Chondrocyte (in vitro differentiated cells): ENCODE data around the gene CCT5. TPM values are rescaled to one million over a fixed set of nuclear protein-coding genes. Genes with fewer than 3 reads are reported as not detected.
A peak's percentile ranks its signal among the peaks of the same experiment; 100 is the strongest.

Source experiments
- DNase-seq: peaks from one replicate; pipeline ENCODE4 v3.0.0; 2021; ENCODE audit warnings: mixed read lengths, low spot score
- H3K27ac Mint-ChIP-seq: one replicate; pipeline ENCODE4 v1.8.0; 2021; ENCODE audit warnings: mild to moderate bottlenecking, moderate library complexity, mixed read lengths; ENCODE audit not compliant: unreplicated experiment
- H3K27me3 Mint-ChIP-seq: 2 replicates; pipeline ENCODE4 v1.8.0; 2021; ENCODE audit warnings: low read depth, mixed read lengths
- H3K36me3 Mint-ChIP-seq: 2 replicates; pipeline ENCODE4 v1.8.0; 2021; ENCODE audit warnings: low read depth, mixed read lengths
- H3K4me1 Mint-ChIP-seq: 2 replicates; pipeline ENCODE4 v1.8.0; 2021; ENCODE audit warnings: low read depth, mild to moderate bottlenecking, mixed read lengths
- H3K4me3 Mint-ChIP-seq: one replicate; pipeline ENCODE4 v1.8.0; 2021; ENCODE audit warnings: mild to moderate bottlenecking, moderate library complexity, mixed read lengths; ENCODE audit not compliant: unreplicated experiment
- H3K9me3 Mint-ChIP-seq: 2 replicates; pipeline ENCODE4 v1.8.0; 2021; ENCODE audit warnings: low read depth, mixed read lengths
- total RNA-seq: library from RNA; stranded (reverse); gene quantifications from 3 replicates; pipeline ENCODE4 v1.2.1, GENCODE V29; 2021
- TF ChIP-seq, protein P1 (sequence below): fragments of 200-600 bp; sonication (generic); IDR thresholded peaks from 2 replicates; pipeline ENCODE4 v1.5.0; 2021; ENCODE audit warnings: antibody characterized with exemption, mild to moderate bottlenecking, moderate library complexity

CCT5 gene
- total RNA-seq, 1 donor from 2014 or later, result 161 TPM

DNA sequence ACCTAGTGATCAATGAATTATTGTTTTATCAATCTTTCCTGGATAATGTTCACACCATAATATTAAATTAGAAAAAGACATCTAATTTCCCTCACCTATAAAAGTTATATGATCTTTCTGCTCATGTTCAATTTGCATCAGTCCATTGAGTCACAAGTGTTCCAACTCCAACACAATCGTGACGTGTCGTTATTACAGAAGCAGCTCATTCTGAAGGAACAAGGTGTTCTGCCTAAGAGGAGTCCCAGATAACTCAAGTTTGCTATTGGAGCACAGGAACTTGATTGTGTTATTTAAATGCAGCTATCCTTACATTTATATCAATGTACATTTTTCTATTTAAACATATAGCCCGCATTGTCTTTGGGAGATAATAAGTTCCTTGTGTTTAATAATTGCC, 31.0 kb upstream of the CCT5 start:
- Mint-ChIP-seq H3K36me3 (no peaks in the 10 kb centered on the region), H3K4me3 (no peak overlapping the region), H3K27ac (no peak overlapping the region), H3K9me3 (no peaks in the 10 kb centered on the region), H3K4me1 (peaks cover 16% of the 10 kb centered on the region), H3K27me3 (no peaks in the 10 kb centered on the region)
- TF ChIP-seq, protein P1, sequence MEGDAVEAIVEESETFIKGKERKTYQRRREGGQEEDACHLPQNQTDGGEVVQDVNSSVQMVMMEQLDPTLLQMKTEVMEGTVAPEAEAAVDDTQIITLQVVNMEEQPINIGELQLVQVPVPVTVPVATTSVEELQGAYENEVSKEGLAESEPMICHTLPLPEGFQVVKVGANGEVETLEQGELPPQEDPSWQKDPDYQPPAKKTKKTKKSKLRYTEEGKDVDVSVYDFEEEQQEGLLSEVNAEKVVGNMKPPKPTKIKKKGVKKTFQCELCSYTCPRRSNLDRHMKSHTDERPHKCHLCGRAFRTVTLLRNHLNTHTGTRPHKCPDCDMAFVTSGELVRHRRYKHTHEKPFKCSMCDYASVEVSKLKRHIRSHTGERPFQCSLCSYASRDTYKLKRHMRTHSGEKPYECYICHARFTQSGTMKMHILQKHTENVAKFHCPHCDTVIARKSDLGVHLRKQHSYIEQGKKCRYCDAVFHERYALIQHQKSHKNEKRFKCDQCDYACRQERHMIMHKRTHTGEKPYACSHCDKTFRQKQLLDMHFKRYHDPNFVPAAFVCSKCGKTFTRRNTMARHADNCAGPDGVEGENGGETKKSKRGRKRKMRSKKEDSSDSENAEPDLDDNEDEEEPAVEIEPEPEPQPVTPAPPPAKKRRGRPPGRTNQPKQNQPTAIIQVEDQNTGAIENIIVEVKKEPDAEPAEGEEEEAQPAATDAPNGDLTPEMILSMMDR, result no peak
- no peak for DNase-seq

DNA sequence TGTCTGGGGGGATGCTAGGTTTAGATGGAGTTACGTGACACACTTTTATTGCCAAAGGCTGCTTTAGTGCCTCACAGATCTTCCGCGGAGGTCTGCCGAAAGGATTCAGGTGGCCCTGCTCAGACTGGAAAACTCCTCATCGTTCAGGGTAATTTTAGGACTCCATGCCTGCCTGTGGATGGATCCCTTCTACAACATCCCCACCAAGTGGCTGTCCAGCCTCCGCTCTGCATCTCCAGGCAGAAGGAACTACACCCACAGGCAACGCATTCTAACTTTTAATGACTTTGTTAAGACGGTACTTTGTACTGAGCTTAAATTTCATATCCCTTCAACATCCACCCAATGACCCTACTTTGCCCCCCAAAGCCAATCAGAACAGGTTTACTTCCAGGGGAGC, 29.8 kb upstream of the CCT5 start:
- Mint-ChIP-seq H3K27ac (no peak overlapping the region), H3K4me1 (peaks cover 14% of the 10 kb centered on the region), H3K27me3 (no peaks in the 10 kb centered on the region), H3K4me3 (no peak overlapping the region), H3K36me3 (peaks cover 3% of the 10 kb centered on the region), H3K9me3 (peaks cover 5% of the 10 kb centered on the region)
- DNase-seq, result no peak
- TF ChIP-seq, protein P1, result peak; percentile 44

DNA sequence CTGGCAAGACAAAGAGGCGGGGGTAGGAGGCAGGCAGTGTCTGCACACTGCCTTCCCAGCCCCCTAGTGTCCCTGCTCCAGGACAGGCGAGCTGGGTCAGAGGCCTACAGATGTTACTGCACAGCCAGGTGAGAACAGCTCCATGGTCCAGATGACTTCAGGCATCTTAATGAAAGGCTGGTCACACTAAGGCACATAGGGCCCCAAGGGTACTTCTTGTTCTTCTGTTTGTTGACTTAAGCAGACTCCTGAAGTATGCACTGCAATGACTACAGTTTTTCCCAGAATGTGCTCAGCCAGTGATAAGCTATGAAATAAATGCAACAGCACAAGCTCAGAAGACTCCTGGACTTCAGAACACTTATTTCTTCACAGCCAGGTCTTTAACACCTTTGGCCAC, 27.8 kb upstream of the CCT5 start:
- Mint-ChIP-seq H3K36me3 (peaks cover 10% of the 10 kb centered on the region), H3K27ac (peak overlapping the region; percentile 75), H3K9me3 (peaks cover 5% of the 10 kb centered on the region), H3K4me1 (peaks cover 14% of the 10 kb centered on the region), H3K4me3 (no peak overlapping the region), H3K27me3 (no peaks in the 10 kb centered on the region)
- TF ChIP-seq, protein P1, result no peak
- no peak for DNase-seq

DNA sequence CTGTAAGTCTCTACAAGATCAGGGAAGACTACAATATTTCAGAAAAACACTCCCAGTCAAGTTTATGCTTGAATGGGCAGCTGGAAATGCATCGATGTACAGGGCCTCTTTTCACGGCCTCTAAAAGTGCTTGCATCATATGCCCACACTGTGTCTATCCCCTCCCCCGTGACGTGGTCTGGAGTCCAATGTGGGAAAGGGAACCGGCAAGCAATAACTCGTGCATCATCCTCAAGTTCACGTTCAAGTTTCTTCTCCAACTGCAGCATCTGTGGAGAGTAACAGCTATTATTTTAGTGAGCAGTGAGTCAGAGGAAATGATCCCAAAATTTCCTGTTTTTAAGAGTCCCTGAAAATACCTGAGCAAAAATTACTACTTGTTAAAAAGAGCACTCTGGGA, 22.7 kb upstream of the CCT5 start:
- Mint-ChIP-seq H3K4me3 (no peak overlapping the region), H3K27ac (no peak overlapping the region), H3K36me3 (peaks cover 14% of the 10 kb centered on the region), H3K27me3 (no peaks in the 10 kb centered on the region), H3K9me3 (peaks cover 5% of the 10 kb centered on the region), H3K4me1 (peaks cover 19% of the 10 kb centered on the region)
- DNase-seq, result no peak
- TF ChIP-seq, protein P1, result no peak

DNA sequence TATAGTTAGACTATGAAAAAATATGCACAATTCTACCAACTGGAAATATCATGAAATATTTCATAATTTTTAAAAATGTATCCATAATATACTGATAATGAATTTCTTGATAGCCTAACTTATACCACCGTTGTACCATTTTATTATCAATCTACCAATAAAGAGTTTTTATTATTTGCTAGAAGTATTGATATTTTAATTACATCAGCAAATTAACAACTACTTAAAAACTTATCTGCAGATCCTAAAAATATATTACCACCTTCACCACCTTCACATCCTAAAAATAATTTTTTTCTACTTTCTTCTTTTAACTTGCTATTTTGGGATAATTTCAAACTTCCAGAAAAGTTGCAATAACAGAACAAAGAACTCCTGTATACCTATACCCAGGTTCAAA, 21.8 kb upstream of the CCT5 start:
- TF ChIP-seq, protein P1, result no peak
- H3K4me1 Mint-ChIP-seq, result peaks cover 18% of the 10 kb centered on the region
- H3K4me3 Mint-ChIP-seq, result no peak overlapping the region
- no peak overlapping the region for H3K27ac Mint-ChIP-seq
- H3K27me3 Mint-ChIP-seq, result no peaks in the 10 kb centered on the region
- peaks cover 5% of the 10 kb centered on the region for H3K9me3 Mint-ChIP-seq
- no peak for DNase-seq
- peaks cover 14% of the 10 kb centered on the region for H3K36me3 Mint-ChIP-seq
